Bronchial epithelial cell (primary cell): ENCODE results near the gene SRSF10. TPM values are rescaled to one million over a fixed set of nuclear protein-coding genes. Genes with fewer than 3 reads are reported as not detected.

Experiments used
- DNase-seq: peaks from one replicate; pipeline ENCODE4 v3.0.0-alpha.2; 2010; ENCODE audit warnings: low read depth
- FAIRE-seq: peaks from 2 replicates; lab custom pipeline; 2011; peaks lifted over from hg19 to GRCh38; lab: Jason Lieb, UNC
- H3K27me3 ChIP-seq: 2 replicates; pipeline ENCODE4 v1.5.1; 2011; ENCODE audit warnings: low read length; ENCODE audit not compliant: control insufficient read depth, insufficient read depth
- H3K36me3 ChIP-seq: 2 replicates; pipeline ENCODE4 v1.5.1; 2011; ENCODE audit warnings: low read length; ENCODE audit not compliant: control insufficient read depth, insufficient read depth
- H3K4me3 ChIP-seq: 2 replicates; pipeline ENCODE4 v1.5.1; 2011; ENCODE audit warnings: mild to moderate bottlenecking, low read depth, low read length, control low read depth
- CTCF ChIP-seq: IDR thresholded peaks from 2 replicates; pipeline ENCODE4 v1.5.1; 2011; ENCODE audit warnings: mild to moderate bottlenecking, moderate library complexity, low read length, control low read depth, inconsistent platforms; ENCODE audit not compliant: insufficient read depth, severe bottlenecking
- total RNA-seq: library from RNA; depleted of rRNA; stranded (reverse); fragments of >200 nt; gene quantifications from 2 replicates; pipeline ENCODE4 v1.2.1, GENCODE V29; 2014

SRSF10 gene
- total RNA-seq, 1 donor from 2014 or later, result 52.1 TPM

- Histone ChIP-seq H3K4me3 (no peak overlapping the region), H3K36me3 (peaks cover 1% of the 10 kb centered on the region), H3K27me3 (no peaks in the 10 kb centered on the region)
- DNase-seq (no peak), FAIRE-seq (no peak)
- TF ChIP-seq CTCF, result no peak
Measured at GRCh38 chr1:23977854-23978191, 2.3 kb downstream of the SRSF10 start.

- Histone ChIP-seq H3K36me3 (peaks cover 1% of the 10 kb centered on the region), H3K27me3 (no peaks in the 10 kb centered on the region), H3K4me3 (no peak overlapping the region)
- FAIRE-seq (no peak), DNase-seq (no peak)
- no peak for TF ChIP-seq CTCF
Measured at GRCh38 chr1:23977187-23977853, 2.8 kb downstream of the SRSF10 start.

- FAIRE-seq (no peak), DNase-seq (no peak)
- peaks cover under 1% of the 10 kb centered on the region for H3K36me3 ChIP-seq
- no peak overlapping the region for H3K4me3 ChIP-seq
- TF ChIP-seq CTCF, result no peak
- no peaks in the 10 kb centered on the region for H3K27me3 ChIP-seq
Measured at GRCh38 chr1:23967871-23968270, 12.3 kb downstream of the SRSF10 start.

GRCh38 chr1:23966973-23967493 lies 13.1 kb downstream of the SRSF10 start:
- DNase-seq (no peak), FAIRE-seq (no peak)
- no peaks in the 10 kb centered on the region for H3K36me3 ChIP-seq

GRCh38 chr1:23964790-23965740 lies 15.1 kb downstream of the SRSF10 start:
- FAIRE-seq (no peak), DNase-seq (no peak)

More at GRCh38 chr1:23966973-23967493, 13.1 kb downstream of the SRSF10 start:
- no peaks in the 10 kb centered on the region for H3K27me3 ChIP-seq
- no peak overlapping the region for H3K4me3 ChIP-seq
- TF ChIP-seq CTCF, result no peak

More at GRCh38 chr1:23964790-23965740, 15.1 kb downstream of the SRSF10 start:
- TF ChIP-seq CTCF, result no peak
- Histone ChIP-seq H3K4me3 (no peak overlapping the region), H3K27me3 (no peaks in the 10 kb centered on the region), H3K36me3 (no peaks in the 10 kb centered on the region)
